Gastroesophageal sphincter (tissue), 4 donors: Measurements from ENCODE around the gene SLC25A20. TPM values are rescaled to one million over a fixed set of nuclear protein-coding genes. Genes with fewer than 3 reads are reported as not detected.

Experiments used
- ATAC-seq: fragments of 150-250 bp; one replicate; pipeline ENCODE4 v1.9.1; 2016; ENCODE audit warnings: mild to moderate bottlenecking, moderate library complexity
- H3K27ac ChIP-seq, 4 donors: fragments of 200-600 bp; sonication (generic) in 3 of 4; 1 replicate in 3 of 4; 2 replicates in 1 of 4; pipeline ENCODE4 v1.5.1; 2016 to 2019
- H3K27me3 ChIP-seq: fragments of 200-600 bp; sonication (generic); one replicate; pipeline ENCODE4 v1.5.1; 2019
- H3K36me3 ChIP-seq, 2 donors: fragments of 200-600 bp; sonication (generic); one replicate each; pipeline ENCODE4 v1.5.1; 2019; ENCODE audit warnings: control low read depth in 1 of 2
- H3K4me1 ChIP-seq, 3 donors: fragments of 200-600 bp; sonication (generic); 1 replicate in 2 of 3; 2 replicates in 1 of 3; pipeline ENCODE4 v1.5.1; 2016 to 2019; ENCODE audit warnings: control low read depth in 2 of 3
- H3K4me3 ChIP-seq, 2 donors: fragments of 200-600 bp; sonication (generic); one replicate each; pipeline ENCODE4 v1.5.1; 2019; ENCODE audit warnings: mild to moderate bottlenecking in 1 of 2, moderate library complexity in 1 of 2
- H3K9me3 ChIP-seq, 3 donors: fragments of 200-600 bp; sonication (generic); one replicate each; pipeline ENCODE4 v1.5.1; 2017 to 2019; ENCODE audit warnings: control low read depth in 2 of 3
- EP300 ChIP-seq: sonication (generic); formaldehyde crosslinking; IDR thresholded peaks from one replicate; pipeline ENCODE4 v1.6.1; 2017; ENCODE audit warnings: antibody characterized with exemption, mild to moderate bottlenecking
- POLR2A ChIP-seq, 2 donors: fragments of 450-650 bp; IDR thresholded peaks; one replicate each; pipeline ENCODE4 v1.6.1; 2017; ENCODE audit warnings: antibody characterized with exemption in 2 of 2, mild to moderate bottlenecking in 2 of 2, moderate library complexity in 1 of 2
- POLR2AphosphoS5 ChIP-seq: sonication (generic); formaldehyde crosslinking; IDR thresholded peaks from one replicate; pipeline ENCODE4 v1.6.1; 2017; ENCODE audit warnings: antibody characterized with exemption
- WGBS, 2 donors: methylation state at CpG; one replicate each; pipeline ENCODE4 v1.1.5; 2018; ENCODE audit warnings: low coverage in 1 of 2; 5-methylcytosine and 5-hydroxymethylcytosine counted together
- total RNA-seq, 4 donors: library from RNA; depleted of rRNA; stranded (reverse); fragments of >200 nt; gene quantifications; one replicate each; pipeline ENCODE4 v1.1.0, GENCODE V29; 2016
- TF ChIP-seq, protein P1 (sequence below), 4 experiments: fragments of 200-600 bp in 2 of 4; fragments of 450-650 bp in 2 of 4; sonication (generic) in 1 of 4; IDR thresholded peaks; one replicate each; pipeline ENCODE4 v1.5.1; 2017 to 2019; ENCODE audit warnings: antibody characterized with exemption in 4 of 4, mild to moderate bottlenecking in 2 of 4, moderate library complexity in 2 of 4

SLC25A20 gene
- total RNA-seq, 4 donors from 2014 or later = 19.0 to 47.0 (median 23.9) TPM

- peaks cover 0 to 63% of the 10 kb centered on the region in 2 donors for H3K36me3 ChIP-seq
- no peak overlapping the region for H3K27ac ChIP-seq
- no peaks in the 10 kb centered on the region for H3K4me1 ChIP-seq
- TF ChIP-seq EP300 (no peak), POLR2AphosphoS5 (no peak), POLR2A (IDR thresholded peaks at IDR 0.05) (no peak)
- TF ChIP-seq, protein P1, sequence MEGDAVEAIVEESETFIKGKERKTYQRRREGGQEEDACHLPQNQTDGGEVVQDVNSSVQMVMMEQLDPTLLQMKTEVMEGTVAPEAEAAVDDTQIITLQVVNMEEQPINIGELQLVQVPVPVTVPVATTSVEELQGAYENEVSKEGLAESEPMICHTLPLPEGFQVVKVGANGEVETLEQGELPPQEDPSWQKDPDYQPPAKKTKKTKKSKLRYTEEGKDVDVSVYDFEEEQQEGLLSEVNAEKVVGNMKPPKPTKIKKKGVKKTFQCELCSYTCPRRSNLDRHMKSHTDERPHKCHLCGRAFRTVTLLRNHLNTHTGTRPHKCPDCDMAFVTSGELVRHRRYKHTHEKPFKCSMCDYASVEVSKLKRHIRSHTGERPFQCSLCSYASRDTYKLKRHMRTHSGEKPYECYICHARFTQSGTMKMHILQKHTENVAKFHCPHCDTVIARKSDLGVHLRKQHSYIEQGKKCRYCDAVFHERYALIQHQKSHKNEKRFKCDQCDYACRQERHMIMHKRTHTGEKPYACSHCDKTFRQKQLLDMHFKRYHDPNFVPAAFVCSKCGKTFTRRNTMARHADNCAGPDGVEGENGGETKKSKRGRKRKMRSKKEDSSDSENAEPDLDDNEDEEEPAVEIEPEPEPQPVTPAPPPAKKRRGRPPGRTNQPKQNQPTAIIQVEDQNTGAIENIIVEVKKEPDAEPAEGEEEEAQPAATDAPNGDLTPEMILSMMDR (IDR thresholded peaks at IDR 0.05) = no peak
- 64 to 82% methylated on average over 2 to 9 of the region's 9 CpGs for WGBS, 2 donors
- ATAC-seq = no peak
- H3K9me3 ChIP-seq = no peaks in the 10 kb centered on the region
- no peaks in the 10 kb centered on the region for H3K27me3 ChIP-seq
- H3K4me3 ChIP-seq = no peak overlapping the region
These were observed 42.8 kb downstream of the SLC25A20 start for GRCh38 chr3:48855681-48856447.

DNA sequence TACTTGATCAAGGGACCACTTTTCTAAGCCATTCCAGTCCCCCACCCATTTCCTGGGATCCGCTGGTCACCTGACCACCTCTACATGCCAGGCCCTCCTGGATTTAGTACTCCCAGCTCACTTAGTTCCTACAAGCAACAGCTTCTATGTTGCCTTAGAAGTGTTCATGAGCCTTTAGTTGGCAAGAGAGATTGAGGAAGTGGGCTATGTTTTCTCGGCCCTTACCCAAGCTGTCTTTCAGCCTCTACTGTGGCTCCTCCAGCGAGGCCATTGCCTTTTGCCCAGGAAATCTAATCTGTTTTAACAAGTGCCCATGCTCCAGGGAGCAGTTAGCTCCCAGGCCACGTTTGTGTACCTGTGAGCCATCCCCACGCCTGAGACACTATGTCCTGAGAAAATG is 46.5 kb downstream of the SLC25A20 start:
- ATAC-seq = no peak
- H3K36me3 ChIP-seq = peaks cover 0 to 28% of the 10 kb centered on the region in 2 donors
- H3K27me3 ChIP-seq = no peaks in the 10 kb centered on the region
- no peak overlapping the region for H3K27ac ChIP-seq
- H3K9me3 ChIP-seq = no peaks in the 10 kb centered on the region
- peaks cover 0 to 7% (median 0%) of the 10 kb centered on the region in 3 donors for H3K4me1 ChIP-seq
- no peak overlapping the region for H3K4me3 ChIP-seq
- TF ChIP-seq, protein P1 (IDR thresholded peaks at IDR 0.05) = no peak
- TF ChIP-seq POLR2AphosphoS5 (no peak), POLR2A (IDR thresholded peaks at IDR 0.05) (no peak), EP300 (no peak)
- 82 to 89% methylated on average over 3 to 4 of the region's 5 CpGs for whole genome bisulfite sequencing, 2 donors

GRCh38 chr3:48851407-48851806 is 47.3 kb downstream of the SLC25A20 start:
- H3K4me3 ChIP-seq = no peak overlapping the region
- peaks cover 0 to 21% of the 10 kb centered on the region in 2 donors for H3K36me3 ChIP-seq
- ATAC-seq = no peak
- no peaks in the 10 kb centered on the region for H3K27me3 ChIP-seq
- no peaks in the 10 kb centered on the region for H3K9me3 ChIP-seq
- TF ChIP-seq POLR2A (IDR thresholded peaks at IDR 0.05) (no peak), EP300 (no peak), POLR2AphosphoS5 (no peak)
- TF ChIP-seq, protein P1 (IDR thresholded peaks at IDR 0.05) = no peak
- no peak overlapping the region for H3K27ac ChIP-seq
- H3K4me1 ChIP-seq = peaks cover under 1 to 12% (median 3%) of the 10 kb centered on the region in 3 donors
- WGBS, 2 donors = 52% methylated on average over 3 of the region's 3 CpGs; no CpG with 5 or more reads in 1 of the 2 donors

- 85% methylated on average over 6 of the region's 8 CpGs; no CpG with 5 or more reads in 1 of the 2 donors for WGBS, 2 donors
- TF ChIP-seq EP300 (no peak), POLR2AphosphoS5 (no peak), POLR2A (IDR thresholded peaks at IDR 0.05) (no peak)
- TF ChIP-seq, protein P1 (IDR thresholded peaks at IDR 0.05) = no peak
These were observed 49.7 kb downstream of the SLC25A20 start for GRCh38 chr3:48848816-48849515.

More at GRCh38 chr3:48848816-48849515, 49.7 kb downstream of the SLC25A20 start:
- peaks cover 0 to 6% of the 10 kb centered on the region in 2 donors for H3K36me3 ChIP-seq
- H3K27me3 ChIP-seq = no peaks in the 10 kb centered on the region
- H3K27ac ChIP-seq = peak overlapping the region in 2 of 4 donors; percentile 91 to 98
- H3K9me3 ChIP-seq = no peaks in the 10 kb centered on the region
- peaks cover 11 to 29% (median 14%) of the 10 kb centered on the region in 3 donors for H3K4me1 ChIP-seq
- no peak overlapping the region for H3K4me3 ChIP-seq
- ATAC-seq = no peak
